RPMI7951 (cell line): Measurements from ENCODE around the gene LCE1D. TPM values are rescaled to one million over a fixed set of nuclear protein-coding genes. Genes with fewer than 3 reads are reported as not detected.

Source experiments
- DNase-seq: peaks from one replicate; pipeline ENCODE4 v3.0.0-alpha.2; 2012; ENCODE audit warnings: low read depth
- total RNA-seq: library from RNA; depleted of rRNA; stranded (reverse); fragments of >200 nt; shearing (Covaris generic); gene quantifications from 2 replicates; pipeline ENCODE4 v1.2.3, GENCODE V29; 2014; rRNA removed

Gene LCE1D
- total RNA-seq, 1 experiment from 2014 or later, result not detected

DNA sequence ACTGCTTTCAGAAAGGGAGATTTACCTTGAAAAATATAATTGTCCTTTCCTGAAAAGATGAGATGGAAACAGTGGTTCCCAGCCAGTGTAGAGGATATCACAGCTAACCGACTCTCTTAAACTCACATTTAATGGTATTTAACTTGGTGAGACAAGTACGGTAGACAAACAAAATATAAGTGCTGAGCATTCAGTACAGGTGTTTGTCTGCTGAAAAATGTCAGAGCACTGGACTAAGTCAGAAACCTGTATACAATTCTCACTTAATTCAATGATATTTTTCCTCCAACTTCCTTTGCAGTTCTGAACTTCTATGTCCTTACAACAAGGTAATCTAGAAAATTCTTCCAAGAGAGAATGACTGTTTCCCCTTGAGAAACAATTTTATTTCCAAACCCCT, 15.2 kb downstream of the LCE1D start, which contains the start of gene LCE1B:
TSS of gene LCE1B (plus strand) at position 301 of the 400 bp plus-strand sequence. CDS start 476 bp downstream, outside the sequence.
- no peak for DNase-seq

DNA sequence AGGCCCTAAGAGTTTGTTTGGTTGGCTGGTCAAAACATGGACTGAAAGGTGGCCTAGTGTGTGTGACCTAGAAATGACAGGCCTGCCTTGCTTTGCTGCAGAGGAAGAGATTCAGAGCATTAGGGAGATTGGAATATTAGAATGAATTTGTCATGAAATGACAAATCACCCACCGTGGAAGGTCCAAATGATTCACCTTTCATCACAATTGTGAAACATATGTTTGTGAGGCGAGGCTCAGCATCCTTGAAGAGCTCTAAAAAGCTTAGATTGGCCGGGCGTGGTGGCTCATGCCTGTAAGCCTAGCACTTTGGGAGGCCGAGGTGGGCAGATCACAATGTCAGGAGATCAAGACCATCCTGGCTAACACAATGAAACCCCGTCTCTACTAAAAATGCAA, 20.8 kb downstream of the LCE1D start:
- DNase-seq, result no peak

DNA sequence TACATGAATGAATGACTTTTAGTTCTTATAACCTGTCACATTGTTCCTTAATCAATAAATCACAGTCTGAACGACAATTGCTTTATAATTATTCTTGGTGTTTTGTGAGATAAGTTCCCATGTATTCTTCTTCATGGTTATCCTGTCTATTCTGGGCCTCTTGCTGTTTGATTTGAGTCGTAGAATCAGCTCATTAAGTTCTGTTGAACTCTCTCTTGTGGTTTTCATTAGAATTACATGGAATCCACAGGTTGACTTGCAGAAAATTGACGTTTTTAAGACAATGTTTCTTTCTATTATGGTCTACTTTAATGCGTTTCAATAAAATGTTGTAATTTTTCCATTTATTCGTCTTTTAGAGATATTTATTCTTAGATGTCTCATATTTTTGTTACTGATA, 26.8 kb downstream of the LCE1D start:
- no peak for DNase-seq

DNA sequence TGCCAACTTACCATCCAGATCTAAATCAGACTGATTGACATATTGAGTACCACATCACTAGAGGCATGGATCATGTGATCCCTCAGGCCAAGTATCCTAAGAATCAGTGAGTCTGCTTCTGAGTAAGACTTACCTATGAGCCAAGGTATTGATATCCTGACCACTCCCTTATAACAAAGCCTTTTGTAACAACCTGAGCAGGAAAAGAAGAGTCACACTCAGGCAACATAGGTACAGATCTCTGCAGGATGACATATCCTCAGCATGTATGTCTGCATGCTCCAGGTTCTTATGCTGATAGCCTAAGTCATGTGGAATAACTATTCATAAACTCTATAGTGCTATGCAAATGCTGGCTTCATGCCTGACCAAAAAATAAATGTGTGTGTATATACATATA, 28.4 kb downstream of the LCE1D start:
- DNase-seq, result no peak

DNA sequence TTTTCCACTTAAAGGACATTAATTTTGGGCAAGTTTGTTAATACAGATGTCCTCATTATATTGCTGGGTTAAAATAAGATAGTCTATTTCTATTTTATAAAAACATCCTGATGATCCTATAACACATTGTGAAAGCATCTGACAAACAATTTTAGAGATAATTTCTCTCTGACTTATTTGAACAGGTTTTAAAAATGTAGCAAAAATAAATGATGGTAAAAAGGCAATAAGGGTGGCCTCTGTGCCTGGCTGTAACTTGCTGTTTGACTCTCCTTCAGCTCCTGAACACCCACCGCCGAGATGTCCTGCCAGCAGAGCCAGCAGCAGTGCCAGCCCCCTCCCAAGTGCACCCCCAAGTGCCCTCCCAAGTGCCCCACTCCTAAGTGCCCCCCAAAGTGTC, 30.7 kb downstream of the LCE1D start, which contains the start of gene LCE1A:
TSS of gene LCE1A (plus strand) at position 301 of the 400 bp plus-strand sequence. CDS start at position 301, 0 bp downstream.
- no peak for DNase-seq

DNA sequence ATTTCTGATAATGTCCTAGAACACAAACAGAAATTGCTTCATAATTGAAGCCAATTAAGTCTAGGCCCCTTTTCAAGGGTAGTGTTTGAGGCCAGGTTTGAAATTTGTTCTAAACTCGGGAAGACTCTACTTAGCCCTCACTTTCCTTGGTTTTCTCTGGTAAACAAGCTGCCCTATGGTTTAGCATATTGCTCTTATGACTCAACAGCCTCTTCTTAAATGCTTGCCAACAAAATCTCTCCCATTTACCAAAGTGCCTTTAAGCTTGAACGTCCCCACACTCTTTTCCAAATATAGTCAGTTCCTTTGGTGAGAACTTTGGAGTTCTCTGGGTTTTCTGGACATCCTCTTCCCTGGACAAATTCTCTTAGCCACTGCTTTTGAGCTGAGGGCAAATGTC, 40.3 kb downstream of the LCE1D start:
- no peak for DNase-seq

DNA sequence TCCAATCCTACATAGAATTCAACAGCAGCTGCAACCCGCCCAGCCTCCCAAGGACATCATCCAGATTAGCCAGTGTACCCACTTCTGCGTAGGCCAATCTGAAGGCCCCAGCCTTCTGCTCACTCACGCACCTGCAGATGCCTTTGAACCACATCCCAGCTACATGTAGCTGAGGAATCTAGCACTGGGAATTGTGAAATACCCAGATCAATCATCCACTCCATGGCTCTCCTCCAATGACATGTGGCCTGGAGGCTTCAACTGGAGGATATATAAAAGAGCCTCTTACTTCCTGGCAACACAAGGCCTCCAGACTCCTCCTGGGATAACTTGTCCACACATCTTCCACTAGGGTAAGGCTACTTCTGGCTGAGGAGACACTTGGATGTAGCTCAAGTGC, 46.0 kb downstream of the LCE1D start, which contains the start of gene LCE6A:
TSS of gene LCE6A (plus strand) at position 301 of the 400 bp plus-strand sequence. CDS start 665 bp downstream, outside the sequence.
- DNase-seq, result no peak

Other genes starting within 250 kb of the LCE1D start
- not detected in 2 replicates for gene LCE3E, start 229.9 kb upstream of the LCE1D start, total RNA-seq
- not detected in 2 replicates for gene LCE3D, start 216.2 kb upstream of the LCE1D start, total RNA-seq
- gene LCE3C, start 196.5 kb upstream of the LCE1D start, total RNA-seq, result not detected in 2 replicates
- not detected in 2 replicates for gene LCE3B, start 182.9 kb upstream of the LCE1D start, total RNA-seq
- not detected in 2 replicates for gene LCE3A, start 173.6 kb upstream of the LCE1D start, total RNA-seq
- not detected in 2 replicates for gene LCE2D, start 133.3 kb upstream of the LCE1D start, total RNA-seq
- gene LCE2C, start 121.4 kb upstream of the LCE1D start, total RNA-seq, result not detected in 2 replicates
- gene LCE2B, start 110.6 kb upstream of the LCE1D start, total RNA-seq, result not detected in 2 replicates
- gene LCE2A, start 98.4 kb upstream of the LCE1D start, total RNA-seq, result not detected in 2 replicates
- gene LCE4A, start 88.6 kb upstream of the LCE1D start, total RNA-seq, result not detected in 2 replicates
- gene KPRP, start 38.7 kb upstream of the LCE1D start, total RNA-seq, result not detected in 2 replicates
- not detected in 2 replicates for gene LCE1F, start 21.6 kb upstream of the LCE1D start, total RNA-seq
- not detected in 2 replicates for gene LCE1E, start 10.5 kb upstream of the LCE1D start, total RNA-seq
- not detected in 2 replicates for gene LCE1C, start 9.9 kb downstream of the LCE1D start, total RNA-seq
- not detected in 2 replicates for gene LCE1B, start 15.2 kb downstream of the LCE1D start, total RNA-seq
- gene LCE1A, start 30.8 kb downstream of the LCE1D start, total RNA-seq, result not detected in 2 replicates
- gene LCE6A, start 46.1 kb downstream of the LCE1D start, total RNA-seq, result not detected in 2 replicates
- not detected in 2 replicates for gene LCE7A, start 63.3 kb downstream of the LCE1D start, total RNA-seq
- not detected in 2 replicates for gene SMCP, start 81.6 kb downstream of the LCE1D start, total RNA-seq
- not detected in 2 replicates for gene IVL, start 111.8 kb downstream of the LCE1D start, total RNA-seq
- not detected in 2 replicates for gene SPRR5, start 150.5 kb downstream of the LCE1D start, total RNA-seq
- not detected in 2 replicates for gene SPRR4, start 173.9 kb downstream of the LCE1D start, total RNA-seq
- not detected in 2 replicates for gene SPRR1A, start 187.4 kb downstream of the LCE1D start, total RNA-seq
- not detected in 2 replicates for gene SPRR3, start 205.0 kb downstream of the LCE1D start, total RNA-seq
- gene SPRR1B, start 234.5 kb downstream of the LCE1D start, total RNA-seq, result not detected in 2 replicates
- not detected in 2 replicates for gene SPRR2D, start 244.4 kb downstream of the LCE1D start, total RNA-seq